Measurements from ENCODE around the gene SORT1. TPM values are rescaled to one million over a fixed set of nuclear protein-coding genes. Genes with fewer than 3 reads are reported as not detected.
A peak's percentile ranks its signal among the peaks of the same experiment; 100 is the strongest.
"Not testable (repeated sequence)": the region's sequence is repeated elsewhere in the genome, so short reads cannot be mapped to it uniquely, and the experiment has no call there.

The SORT1 gene
- total RNA-seq, 1 experiment from 2014 or later: 47.9 TPM

GRCh38 chr1:109290137-109290536 is 107.6 kb downstream of the SORT1 start:
- Mint-ChIP-seq H3K27ac (no peak overlapping the region; a peak in 1 of 7 replicates), H3K4me3 (no peak overlapping the region), H3K9me3 (peaks cover 0 to 2% of the 10 kb centered on the region in 2 experiments; a peak in 3 of 5 replicates), H3K4me1 (peaks cover 16 to 21% of the 10 kb centered on the region in 2 experiments), H3K27me3 (ENCODE audit: low read depth) (peaks cover 3% of the 10 kb centered on the region), H3K36me3 (ENCODE audit: insufficient read depth in 1 of 3, low read depth in 3 of 3) (no peaks in the 10 kb centered on the region; a peak in 1 of 7 replicates)
- H3K79me1 ChIP-seq (ENCODE audit: insufficient read depth, low read depth, low read length, poor library complexity, severe bottlenecking): no peaks in the 10 kb centered on the region
- no peaks in the 10 kb centered on the region for H3K27me3 ChIP-seq (ENCODE audit: insufficient read depth, low read length)
- no peak overlapping the region for H2BK20ac ChIP-seq (ENCODE audit: low read depth, low read length, poor library complexity, severe bottlenecking)
- no peak overlapping the region for H3K56ac ChIP-seq (ENCODE audit: insufficient read length, low read depth, low read length)
- no CpG with 5 or more reads among the region's 1 CpG for whole genome bisulfite sequencing (ENCODE audit: extremely low coverage, insufficient read length, low lambda C conversion rate)
- H3K14ac ChIP-seq (ENCODE audit: insufficient read depth, low read length): no peak overlapping the region
- no peak overlapping the region for H4K5ac ChIP-seq (ENCODE audit: insufficient read length, low read depth, low read length)
- H2AFZ ChIP-seq (ENCODE audit: low read length): no peak overlapping the region
- H2AK5ac ChIP-seq (ENCODE audit: insufficient read length, low read length): no peak overlapping the region
- H3K4ac ChIP-seq (ENCODE audit: low read depth, low read length): no peak overlapping the region
- no peak overlapping the region for H3K27ac ChIP-seq (ENCODE audit: insufficient read length, low read depth, low read length)
- H4K91ac ChIP-seq (ENCODE audit: insufficient read length, low read depth, low read length): no peak overlapping the region
- no peaks in the 10 kb centered on the region for H3K23me2 ChIP-seq (ENCODE audit: insufficient read length, low read depth, low read length, poor library complexity, severe bottlenecking)
- TF ChIP-seq CTCF (conservative IDR thresholded peaks at IDR 0.05): no peak
- no peak overlapping the region for H3K23ac ChIP-seq (ENCODE audit: insufficient read length, low read depth, low read length)
- no peak overlapping the region for H2BK120ac ChIP-seq (ENCODE audit: low read depth, low read length, poor library complexity, severe bottlenecking)
- no peak overlapping the region for H2BK5ac ChIP-seq (ENCODE audit: insufficient read length, low read length)
- no peak overlapping the region for H3K9ac ChIP-seq (ENCODE audit: extremely low read depth, insufficient read length, low read length)
- no peak overlapping the region for H3K4me2 ChIP-seq (ENCODE audit: insufficient read depth, insufficient read length, low read length)
- no peak overlapping the region for H3K18ac ChIP-seq (ENCODE audit: insufficient read length, low read depth, low read length)
- no peaks in the 10 kb centered on the region for H3K4me1 ChIP-seq (ENCODE audit: insufficient read depth, low read length)
- DNase-seq: no peak
- no peak overlapping the region for H4K8ac ChIP-seq (replicated peaks; ENCODE audit: insufficient read length, low read depth, low read length)
- H3K79me2 ChIP-seq (ENCODE audit: insufficient read depth, low read length): no peaks in the 10 kb centered on the region
- no peaks in the 10 kb centered on the region for H4K20me1 ChIP-seq (ENCODE audit: control insufficient read depth, insufficient read depth, insufficient read length)
- H2BK15ac ChIP-seq (ENCODE audit: low read depth, low read length): no peak overlapping the region
- no peak overlapping the region for H3T11ph ChIP-seq (ENCODE audit: low read length)
- H2BK12ac ChIP-seq (ENCODE audit: insufficient read length, low read depth, low read length): no peak overlapping the region
- H3K9me3 ChIP-seq (ENCODE audit: control insufficient read depth, low read depth, low read length): no peaks in the 10 kb centered on the region

GRCh38 chr1:109286762-109287161 is 111.0 kb downstream of the SORT1 start:
- not testable (repeated sequence) for H2AK5ac ChIP-seq (ENCODE audit: insufficient read length, low read length); H3K79me1 ChIP-seq (ENCODE audit: insufficient read depth, low read depth, low read length, poor library complexity, severe bottlenecking); H3K4me3 Mint-ChIP-seq; H3K14ac ChIP-seq (ENCODE audit: insufficient read depth, low read length); H3K9me3 Mint-ChIP-seq; H3K18ac ChIP-seq (ENCODE audit: insufficient read length, low read depth, low read length); H4K91ac ChIP-seq (ENCODE audit: insufficient read length, low read depth, low read length); H4K20me1 ChIP-seq (ENCODE audit: control insufficient read depth, insufficient read depth, insufficient read length); H4K5ac ChIP-seq (ENCODE audit: insufficient read length, low read depth, low read length); H2AFZ ChIP-seq (ENCODE audit: low read length); H3K23ac ChIP-seq (ENCODE audit: insufficient read length, low read depth, low read length); H3K27me3 ChIP-seq (ENCODE audit: insufficient read depth, low read length); H3K79me2 ChIP-seq (ENCODE audit: insufficient read depth, low read length); H2BK120ac ChIP-seq (ENCODE audit: low read depth, low read length, poor library complexity, severe bottlenecking); H2BK20ac ChIP-seq (ENCODE audit: low read depth, low read length, poor library complexity, severe bottlenecking); H3K27ac ChIP-seq (ENCODE audit: insufficient read length, low read depth, low read length); H3K27me3 Mint-ChIP-seq (ENCODE audit: low read depth); H3K9me3 ChIP-seq (ENCODE audit: control insufficient read depth, low read depth, low read length); H3K56ac ChIP-seq (ENCODE audit: insufficient read length, low read depth, low read length); H2BK15ac ChIP-seq (ENCODE audit: low read depth, low read length); H3K4ac ChIP-seq (ENCODE audit: low read depth, low read length); H4K8ac ChIP-seq (replicated peaks; ENCODE audit: insufficient read length, low read depth, low read length); H3K4me1 ChIP-seq (ENCODE audit: insufficient read depth, low read length); H2BK12ac ChIP-seq (ENCODE audit: insufficient read length, low read depth, low read length); H3K36me3 Mint-ChIP-seq (ENCODE audit: insufficient read depth in 1 of 3, low read depth in 3 of 3); H3T11ph ChIP-seq (ENCODE audit: low read length); H3K9ac ChIP-seq (ENCODE audit: extremely low read depth, insufficient read length, low read length); H3K4me2 ChIP-seq (ENCODE audit: insufficient read depth, insufficient read length, low read length); DNase-seq; H2BK5ac ChIP-seq (ENCODE audit: insufficient read length, low read length)
- WGBS (ENCODE audit: extremely low coverage, insufficient read length, low lambda C conversion rate): no CpG with 5 or more reads among the region's 5 CpGs
- Mint-ChIP-seq H3K4me1 (peaks cover 28 to 36% of the 10 kb centered on the region in 2 experiments), H3K27ac (peak overlapping the region; percentile 17 to 74 (median 44); a peak in 4 of 7 replicates)
- peaks cover 13% of the 10 kb centered on the region for H3K23me2 ChIP-seq (ENCODE audit: insufficient read length, low read depth, low read length, poor library complexity, severe bottlenecking)
